HG03469 (cell line): ENCODE measurements around the gene FNDC8.
"Not testable (repeated sequence)": the region's sequence is repeated elsewhere in the genome, so short reads cannot be mapped to it uniquely, and the experiment has no call there.

Source experiments
- ATAC-seq: cut with Tn5 transposase; IDR thresholded peaks from one replicate; pipeline ENCODE4 v1.9.1; 2021; ENCODE audit warnings: mild to moderate bottlenecking, moderate library complexity, moderate number of reproducible peaks; ENCODE audit not compliant: unreplicated experiment

Gene FNDC8

DNA sequence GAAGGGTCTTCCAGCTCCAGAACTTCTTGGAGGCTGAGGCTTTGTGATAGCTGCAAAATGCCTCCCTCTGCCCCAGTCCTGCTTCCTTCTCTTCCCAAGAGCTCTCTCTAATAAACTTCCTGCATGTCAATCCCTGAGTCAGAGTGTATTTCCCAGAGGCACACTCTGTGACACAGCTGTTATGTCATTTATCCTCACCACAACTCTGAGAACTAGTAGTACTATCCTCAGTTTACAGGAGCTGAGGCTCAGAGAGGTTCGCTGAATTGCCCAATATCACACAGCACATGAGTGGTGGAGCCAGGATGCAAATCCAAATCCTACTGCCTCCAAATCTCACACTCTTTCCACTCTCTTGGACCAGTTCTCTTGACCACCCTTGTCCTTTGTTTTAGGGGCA is 46.3 kb downstream of the FNDC8 start:
- no peak for ATAC-seq

- ATAC-seq = no peak
These were observed 48.5 kb downstream of the FNDC8 start for GRCh38 chr17:35169835-35170363.

GRCh38 chr17:35170968-35171771 is 49.8 kb downstream of the FNDC8 start:
- no peak for ATAC-seq

GRCh38 chr17:35171834-35172233 is 50.4 kb downstream of the FNDC8 start:
- ATAC-seq = no peak

GRCh38 chr17:35172321-35172720 is 50.9 kb downstream of the FNDC8 start:
- not testable (repeated sequence) for ATAC-seq

DNA sequence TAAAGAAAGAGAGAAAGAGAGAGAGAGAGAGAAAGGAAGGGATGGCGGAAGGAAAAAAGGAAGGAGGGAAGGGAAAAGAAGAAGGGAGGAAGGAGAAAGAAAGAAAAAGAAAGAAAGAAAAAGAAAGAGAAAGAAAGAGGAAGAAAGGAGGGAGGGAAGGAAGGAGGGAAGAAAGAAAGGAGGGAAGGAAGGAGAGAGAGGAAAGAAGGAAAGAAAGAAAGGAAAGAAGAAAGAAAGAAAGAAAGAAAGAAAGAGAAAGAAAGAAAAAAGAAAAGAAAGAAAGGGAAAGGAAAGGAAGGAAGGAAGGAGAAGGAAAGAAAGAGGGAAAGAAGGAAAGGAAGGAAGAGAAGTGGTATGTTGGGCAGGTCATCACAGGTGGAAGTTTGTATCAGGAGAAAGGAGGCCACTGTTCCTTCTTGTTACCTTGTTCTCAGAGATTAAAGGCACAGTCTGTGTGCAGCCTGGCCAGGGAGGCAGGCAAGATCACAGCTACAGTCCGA is 53.5 kb downstream of the FNDC8 start:
- no peak for ATAC-seq

GRCh38 chr17:35175638-35176415 is 54.4 kb downstream of the FNDC8 start:
- no peak for ATAC-seq

GRCh38 chr17:35176897-35177296 is 55.5 kb downstream of the FNDC8 start:
- no peak for ATAC-seq

DNA sequence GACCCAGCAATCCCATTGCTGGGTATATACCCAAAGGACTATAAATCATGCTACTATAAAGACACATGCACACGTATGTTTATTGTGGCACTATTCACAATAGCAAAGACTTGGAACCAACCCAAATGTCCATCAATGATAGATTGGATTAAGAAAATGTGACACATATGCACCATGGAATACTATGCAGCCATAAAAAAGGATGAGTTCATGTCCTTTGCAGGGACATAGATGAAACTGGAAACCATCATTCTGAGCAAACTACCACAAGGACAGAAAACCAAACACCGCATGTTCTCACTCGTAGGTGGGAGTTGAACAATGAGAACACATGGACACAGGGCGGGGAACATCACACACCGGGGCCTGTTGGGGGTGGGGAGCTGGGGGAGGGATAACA is 58.0 kb downstream of the FNDC8 start:
- not testable (repeated sequence) for ATAC-seq
